K562 (cell line): ENCODE results near the gene WT1. TPM values are rescaled to one million over a fixed set of nuclear protein-coding genes. Genes with fewer than 3 reads are reported as not detected.

Experiments used
- ATAC-seq: fragments of 200-7000 bp; cut with Tn5 transposase; 3 replicates; pipeline ENCODE4 v1.9.1; 2020; ENCODE audit warnings: moderate library complexity
- BruUV-seq: library from RNA; stranded (reverse); fragments of 400-500 nt; replicated peaks from 2 replicates; lab custom pipeline; 2021; lab: Mats Ljungman, UMichigan
- CTCF ChIA-PET: fragments of 300-600 bp; formaldehyde crosslinking; extraction: SDS; loops from one replicate; lab custom pipeline; 2021; ENCODE audit warnings: low intra/inter-chr PET ratio; lab: Yijun Ruan, JAX
- POLR2A ChIA-PET: fragments of 300-600, 350-650 bp; sonication (Branson Sonifier 250); formaldehyde crosslinking; extraction: SDS; loops from one replicate; lab custom pipeline; 2021; ENCODE audit warnings: antibody characterized with exemption, inconsistent platforms; lab: Yijun Ruan, JAX
- DNase-seq, 4 experiments: peaks; one replicate each; pipeline versions ENCODE4 v3.0.0 to v3.0.0-alpha.2; 2011 to 2018; ENCODE audit warnings: low spot score in 3 of 4, mixed read lengths in 3 of 4; ENCODE audit errors: extremely low read depth in 1 of 4
- FAIRE-seq: peaks from 2 replicates; lab custom pipeline; 2011; peaks lifted over from hg19 to GRCh38; lab: Jason Lieb, UNC
- H2AFZ ChIP-seq: 2 replicates; pipeline ENCODE4 v1.6.0; 2011; ENCODE audit warnings: low read depth, low read length, control low read depth, inconsistent platforms
- H3K27ac ChIP-seq: fragments of 200-600 bp; 3 replicates; pipeline ENCODE4 v1.8.0; 2011; ENCODE audit warnings: low read depth, mild to moderate bottlenecking, control low read depth, inconsistent platforms, low read length, moderate library complexity, mixed read lengths; ENCODE audit errors: extremely low read depth
- H3K27me3 ChIP-seq, 2 experiments: fragments of 300-600 bp in 1 of 2; 2 replicates in 1 of 2; 3 replicates in 1 of 2; pipeline versions ENCODE4 v1.6.0 to v1.8.0; 2011; ENCODE audit warnings: inconsistent platforms in 2 of 2, low read length in 2 of 2, mild to moderate bottlenecking in 1 of 2, mixed read lengths in 1 of 2, moderate library complexity in 1 of 2; ENCODE audit not compliant: control insufficient read depth in 2 of 2, insufficient read depth in 2 of 2
- H3K36me3 ChIP-seq: fragments of 300-600 bp; 3 replicates; pipeline ENCODE4 v1.8.0; 2011; ENCODE audit warnings: mild to moderate bottlenecking, low read length, inconsistent platforms; ENCODE audit not compliant: control insufficient read depth, insufficient read depth
- H3K4me1 ChIP-seq, 2 experiments: fragments of 200-600 bp in 1 of 2; replicated peaks in 1 of 2; 2 replicates in 1 of 2; 3 replicates in 1 of 2; pipeline versions ENCODE4 v1.5.1 to v1.8.0; 2011; ENCODE audit warnings: inconsistent platforms in 2 of 2, low read length in 2 of 2, mild to moderate bottlenecking in 1 of 2, mixed read lengths in 1 of 2, moderate library complexity in 1 of 2; ENCODE audit not compliant: control insufficient read depth in 2 of 2, insufficient read depth in 2 of 2
- H3K4me2 ChIP-seq: 2 replicates; pipeline ENCODE4 v1.6.1; 2011; ENCODE audit warnings: low read length, control low read depth, inconsistent platforms, mixed read lengths; ENCODE audit not compliant: insufficient read depth
- H3K4me3 ChIP-seq: fragments of 200-600 bp; sonication (generic), shearing (Covaris generic); 2 replicates; pipeline ENCODE4 v1.5.1; 2016; ENCODE audit warnings: control low read depth, inconsistent platforms
- H3K79me2 ChIP-seq: fragments of 200-600 bp; 3 replicates; pipeline ENCODE4 v1.8.0; 2011; ENCODE audit warnings: low read length, inconsistent platforms; ENCODE audit not compliant: control insufficient read depth, insufficient read depth
- H3K9ac ChIP-seq, 2 experiments: 2 replicates each; pipeline versions ENCODE4 v1.6.0 to v1.6.1; 2011; ENCODE audit warnings: low read depth in 2 of 2, low read length in 2 of 2, control low read depth in 1 of 2, inconsistent platforms in 1 of 2, mild to moderate bottlenecking in 1 of 2, mixed read lengths in 1 of 2; ENCODE audit not compliant: insufficient read depth in 1 of 2
- H3K9me1 ChIP-seq: one replicate; pipeline ENCODE4 v1.6.0; 2011; ENCODE audit warnings: inconsistent platforms, mild to moderate bottlenecking, low read length, moderate library complexity; ENCODE audit not compliant: control insufficient read depth, insufficient read depth
- H3K9me3 ChIP-seq: replicated peaks from 2 replicates; pipeline ENCODE4 v1.5.1; 2011; ENCODE audit warnings: low read depth, low read length, inconsistent platforms; ENCODE audit not compliant: control insufficient read depth, insufficient read depth
- H4K20me1 ChIP-seq: replicated peaks from 2 replicates; pipeline ENCODE4 v1.6.1; 2011; ENCODE audit warnings: low read length, inconsistent platforms, mixed read lengths; ENCODE audit not compliant: control insufficient read depth, insufficient read depth
- KAT8 ChIP-seq: fragments of 450-650 bp; IDR thresholded peaks from 2 replicates; pipeline ENCODE4 v1.6.1; 2016; ENCODE audit warnings: low read depth, mild to moderate bottlenecking
- in situ Hi-C: fragments of 300-500 bp; cut with MboI; formaldehyde crosslinking; loops from 4 replicates; pipeline ENCODE4 v1.15.0; 2018; ENCODE audit warnings: inconsistent platforms, mixed read lengths
- intact Hi-C: fragments of 100-400 bp; cut with micrococcal nuclease; formaldehyde crosslinking; loops from 2 replicates; pipeline ENCODE4 v1.14.2; 2022
- polyA plus RNA-seq, 8 experiments: library from polyadenylated mRNA; depleted of rRNA in 4 of 8; stranded (reverse) in 5 of 8; unstranded in 3 of 8; fragments of >200 nt; fragmentation: Nextera tagmentation in 2 of 8; fragmentation: Illumina TruSeq in 1 of 8; extraction: Ambion mirVana in 2 of 8; extraction: Trizol in 1 of 8; gene quantifications; 2 replicates each; pipeline versions ENCODE4 v1.2.1 to v1.2.3, GENCODE V29; 2011 to 2014; ENCODE audit warnings: inconsistent platforms in 1 of 8, missing spikeins in 1 of 8
- total RNA-seq, 7 experiments: library from RNA; depleted of rRNA in 6 of 7; stranded (reverse); fragments of >200 nt in 6 of 7; fragmentation: Illumina TruSeq in 2 of 7; extraction: Trizol in 2 of 7; gene quantifications; 2 replicates each; pipeline versions ENCODE4 v1.2.1 to v1.2.3, GENCODE V29; 2011 to 2021; ENCODE audit warnings: low replicate concordance in 1 of 7
- TF ChIP-seq, protein P1 (sequence below): fragments of 450-650 bp; IDR thresholded peaks from 2 replicates; pipeline ENCODE4 v1.6.1; 2017; ENCODE audit warnings: mild to moderate bottlenecking, moderate library complexity
- TF ChIP-seq, protein P2 (sequence below): fragments of 450-650 bp; IDR thresholded peaks from 2 replicates; pipeline ENCODE4 v1.6.1; 2016; ENCODE audit warnings: mild to moderate bottlenecking, moderate library complexity
- TF ChIP-seq, protein P3 (sequence below): sonication (generic); formaldehyde crosslinking; IDR thresholded peaks from 2 replicates; pipeline ENCODE4 v1.8.0; 2022; ENCODE audit warnings: mild to moderate bottlenecking, missing genetic modification reagents

Gene WT1
- total and polyA plus RNA-seq, 9 of the 15 experiments (the other 6 are each of a cell fraction or from before 2014, with no cell fraction given) = 7.1 to 33.8 (median 19.4) TPM

DNA sequence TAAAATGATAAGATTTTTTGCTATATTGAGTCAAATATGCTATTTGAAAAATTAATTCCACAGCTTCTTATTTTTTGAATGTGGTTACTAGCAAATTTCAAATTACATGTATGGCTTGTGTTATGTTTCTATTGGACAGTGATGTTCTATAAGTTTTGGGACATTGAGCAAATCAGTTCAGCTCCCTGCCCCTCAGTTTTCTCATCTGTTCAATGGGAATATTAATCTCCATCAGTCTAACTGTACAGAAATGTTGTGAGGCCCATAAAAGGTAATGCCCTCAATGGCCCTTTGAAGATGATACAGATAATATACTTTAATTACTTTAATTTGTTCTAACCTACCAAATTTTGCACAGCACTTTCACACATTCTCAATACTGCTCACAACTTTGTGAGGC, 15.2 kb downstream of the WT1 start:
- Histone ChIP-seq H3K9ac (no peak overlapping the region; a peak in 1 of 4 replicates), H3K4me3 (no peak overlapping the region), H3K27me3 (no peaks in the 10 kb centered on the region), H3K36me3 (peaks cover 74% of the 10 kb centered on the region), H3K27ac (peak overlapping the region; percentile 91; the same call in 2 of the 3 replicates), H4K20me1 (no peaks in the 10 kb centered on the region), H2AFZ (no peak overlapping the region), H3K9me3 (no peaks in the 10 kb centered on the region), H3K9me1 (no peaks in the 10 kb centered on the region), H3K4me1 (peaks cover 24 to 48% of the 10 kb centered on the region in 2 experiments), H3K79me2 (peaks cover 60% of the 10 kb centered on the region), H3K4me2 (no peak overlapping the region)
- ChIA-PET CTCF (no interaction called here), POLR2A (interaction anchor here (1.0 to 2.5 kb wide), 3 partner anchors 11 to 474 kb away, joined by 3 to 15 read pairs (median 4); partner anchors contain the start of gene WT1)
- DNase-seq (no peak), FAIRE-seq (no peak), ATAC-seq (no peak)
- in situ Hi-C loops (no loop called here), intact Hi-C loops (loop anchor here (2.0 kb wide), 1 partner anchor 33 kb away; no protein-coding TSS in a partner anchor)
- BruUV-seq = no TSS peak
- TF ChIP-seq, protein P1, sequence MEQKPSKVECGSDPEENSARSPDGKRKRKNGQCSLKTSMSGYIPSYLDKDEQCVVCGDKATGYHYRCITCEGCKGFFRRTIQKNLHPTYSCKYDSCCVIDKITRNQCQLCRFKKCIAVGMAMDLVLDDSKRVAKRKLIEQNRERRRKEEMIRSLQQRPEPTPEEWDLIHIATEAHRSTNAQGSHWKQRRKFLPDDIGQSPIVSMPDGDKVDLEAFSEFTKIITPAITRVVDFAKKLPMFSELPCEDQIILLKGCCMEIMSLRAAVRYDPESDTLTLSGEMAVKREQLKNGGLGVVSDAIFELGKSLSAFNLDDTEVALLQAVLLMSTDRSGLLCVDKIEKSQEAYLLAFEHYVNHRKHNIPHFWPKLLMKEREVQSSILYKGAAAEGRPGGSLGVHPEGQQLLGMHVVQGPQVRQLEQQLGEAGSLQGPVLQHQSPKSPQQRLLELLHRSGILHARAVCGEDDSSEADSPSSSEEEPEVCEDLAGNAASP = no peak
- TF ChIP-seq, protein P2, sequence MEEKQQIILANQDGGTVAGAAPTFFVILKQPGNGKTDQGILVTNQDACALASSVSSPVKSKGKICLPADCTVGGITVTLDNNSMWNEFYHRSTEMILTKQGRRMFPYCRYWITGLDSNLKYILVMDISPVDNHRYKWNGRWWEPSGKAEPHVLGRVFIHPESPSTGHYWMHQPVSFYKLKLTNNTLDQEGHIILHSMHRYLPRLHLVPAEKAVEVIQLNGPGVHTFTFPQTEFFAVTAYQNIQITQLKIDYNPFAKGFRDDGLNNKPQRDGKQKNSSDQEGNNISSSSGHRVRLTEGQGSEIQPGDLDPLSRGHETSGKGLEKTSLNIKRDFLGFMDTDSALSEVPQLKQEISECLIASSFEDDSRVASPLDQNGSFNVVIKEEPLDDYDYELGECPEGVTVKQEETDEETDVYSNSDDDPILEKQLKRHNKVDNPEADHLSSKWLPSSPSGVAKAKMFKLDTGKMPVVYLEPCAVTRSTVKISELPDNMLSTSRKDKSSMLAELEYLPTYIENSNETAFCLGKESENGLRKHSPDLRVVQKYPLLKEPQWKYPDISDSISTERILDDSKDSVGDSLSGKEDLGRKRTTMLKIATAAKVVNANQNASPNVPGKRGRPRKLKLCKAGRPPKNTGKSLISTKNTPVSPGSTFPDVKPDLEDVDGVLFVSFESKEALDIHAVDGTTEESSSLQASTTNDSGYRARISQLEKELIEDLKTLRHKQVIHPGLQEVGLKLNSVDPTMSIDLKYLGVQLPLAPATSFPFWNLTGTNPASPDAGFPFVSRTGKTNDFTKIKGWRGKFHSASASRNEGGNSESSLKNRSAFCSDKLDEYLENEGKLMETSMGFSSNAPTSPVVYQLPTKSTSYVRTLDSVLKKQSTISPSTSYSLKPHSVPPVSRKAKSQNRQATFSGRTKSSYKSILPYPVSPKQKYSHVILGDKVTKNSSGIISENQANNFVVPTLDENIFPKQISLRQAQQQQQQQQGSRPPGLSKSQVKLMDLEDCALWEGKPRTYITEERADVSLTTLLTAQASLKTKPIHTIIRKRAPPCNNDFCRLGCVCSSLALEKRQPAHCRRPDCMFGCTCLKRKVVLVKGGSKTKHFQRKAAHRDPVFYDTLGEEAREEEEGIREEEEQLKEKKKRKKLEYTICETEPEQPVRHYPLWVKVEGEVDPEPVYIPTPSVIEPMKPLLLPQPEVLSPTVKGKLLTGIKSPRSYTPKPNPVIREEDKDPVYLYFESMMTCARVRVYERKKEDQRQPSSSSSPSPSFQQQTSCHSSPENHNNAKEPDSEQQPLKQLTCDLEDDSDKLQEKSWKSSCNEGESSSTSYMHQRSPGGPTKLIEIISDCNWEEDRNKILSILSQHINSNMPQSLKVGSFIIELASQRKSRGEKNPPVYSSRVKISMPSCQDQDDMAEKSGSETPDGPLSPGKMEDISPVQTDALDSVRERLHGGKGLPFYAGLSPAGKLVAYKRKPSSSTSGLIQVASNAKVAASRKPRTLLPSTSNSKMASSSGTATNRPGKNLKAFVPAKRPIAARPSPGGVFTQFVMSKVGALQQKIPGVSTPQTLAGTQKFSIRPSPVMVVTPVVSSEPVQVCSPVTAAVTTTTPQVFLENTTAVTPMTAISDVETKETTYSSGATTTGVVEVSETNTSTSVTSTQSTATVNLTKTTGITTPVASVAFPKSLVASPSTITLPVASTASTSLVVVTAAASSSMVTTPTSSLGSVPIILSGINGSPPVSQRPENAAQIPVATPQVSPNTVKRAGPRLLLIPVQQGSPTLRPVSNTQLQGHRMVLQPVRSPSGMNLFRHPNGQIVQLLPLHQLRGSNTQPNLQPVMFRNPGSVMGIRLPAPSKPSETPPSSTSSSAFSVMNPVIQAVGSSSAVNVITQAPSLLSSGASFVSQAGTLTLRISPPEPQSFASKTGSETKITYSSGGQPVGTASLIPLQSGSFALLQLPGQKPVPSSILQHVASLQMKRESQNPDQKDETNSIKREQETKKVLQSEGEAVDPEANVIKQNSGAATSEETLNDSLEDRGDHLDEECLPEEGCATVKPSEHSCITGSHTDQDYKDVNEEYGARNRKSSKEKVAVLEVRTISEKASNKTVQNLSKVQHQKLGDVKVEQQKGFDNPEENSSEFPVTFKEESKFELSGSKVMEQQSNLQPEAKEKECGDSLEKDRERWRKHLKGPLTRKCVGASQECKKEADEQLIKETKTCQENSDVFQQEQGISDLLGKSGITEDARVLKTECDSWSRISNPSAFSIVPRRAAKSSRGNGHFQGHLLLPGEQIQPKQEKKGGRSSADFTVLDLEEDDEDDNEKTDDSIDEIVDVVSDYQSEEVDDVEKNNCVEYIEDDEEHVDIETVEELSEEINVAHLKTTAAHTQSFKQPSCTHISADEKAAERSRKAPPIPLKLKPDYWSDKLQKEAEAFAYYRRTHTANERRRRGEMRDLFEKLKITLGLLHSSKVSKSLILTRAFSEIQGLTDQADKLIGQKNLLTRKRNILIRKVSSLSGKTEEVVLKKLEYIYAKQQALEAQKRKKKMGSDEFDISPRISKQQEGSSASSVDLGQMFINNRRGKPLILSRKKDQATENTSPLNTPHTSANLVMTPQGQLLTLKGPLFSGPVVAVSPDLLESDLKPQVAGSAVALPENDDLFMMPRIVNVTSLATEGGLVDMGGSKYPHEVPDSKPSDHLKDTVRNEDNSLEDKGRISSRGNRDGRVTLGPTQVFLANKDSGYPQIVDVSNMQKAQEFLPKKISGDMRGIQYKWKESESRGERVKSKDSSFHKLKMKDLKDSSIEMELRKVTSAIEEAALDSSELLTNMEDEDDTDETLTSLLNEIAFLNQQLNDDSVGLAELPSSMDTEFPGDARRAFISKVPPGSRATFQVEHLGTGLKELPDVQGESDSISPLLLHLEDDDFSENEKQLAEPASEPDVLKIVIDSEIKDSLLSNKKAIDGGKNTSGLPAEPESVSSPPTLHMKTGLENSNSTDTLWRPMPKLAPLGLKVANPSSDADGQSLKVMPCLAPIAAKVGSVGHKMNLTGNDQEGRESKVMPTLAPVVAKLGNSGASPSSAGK = no peak
- no peak for TF ChIP-seq KAT8
- TF ChIP-seq, protein P3, sequence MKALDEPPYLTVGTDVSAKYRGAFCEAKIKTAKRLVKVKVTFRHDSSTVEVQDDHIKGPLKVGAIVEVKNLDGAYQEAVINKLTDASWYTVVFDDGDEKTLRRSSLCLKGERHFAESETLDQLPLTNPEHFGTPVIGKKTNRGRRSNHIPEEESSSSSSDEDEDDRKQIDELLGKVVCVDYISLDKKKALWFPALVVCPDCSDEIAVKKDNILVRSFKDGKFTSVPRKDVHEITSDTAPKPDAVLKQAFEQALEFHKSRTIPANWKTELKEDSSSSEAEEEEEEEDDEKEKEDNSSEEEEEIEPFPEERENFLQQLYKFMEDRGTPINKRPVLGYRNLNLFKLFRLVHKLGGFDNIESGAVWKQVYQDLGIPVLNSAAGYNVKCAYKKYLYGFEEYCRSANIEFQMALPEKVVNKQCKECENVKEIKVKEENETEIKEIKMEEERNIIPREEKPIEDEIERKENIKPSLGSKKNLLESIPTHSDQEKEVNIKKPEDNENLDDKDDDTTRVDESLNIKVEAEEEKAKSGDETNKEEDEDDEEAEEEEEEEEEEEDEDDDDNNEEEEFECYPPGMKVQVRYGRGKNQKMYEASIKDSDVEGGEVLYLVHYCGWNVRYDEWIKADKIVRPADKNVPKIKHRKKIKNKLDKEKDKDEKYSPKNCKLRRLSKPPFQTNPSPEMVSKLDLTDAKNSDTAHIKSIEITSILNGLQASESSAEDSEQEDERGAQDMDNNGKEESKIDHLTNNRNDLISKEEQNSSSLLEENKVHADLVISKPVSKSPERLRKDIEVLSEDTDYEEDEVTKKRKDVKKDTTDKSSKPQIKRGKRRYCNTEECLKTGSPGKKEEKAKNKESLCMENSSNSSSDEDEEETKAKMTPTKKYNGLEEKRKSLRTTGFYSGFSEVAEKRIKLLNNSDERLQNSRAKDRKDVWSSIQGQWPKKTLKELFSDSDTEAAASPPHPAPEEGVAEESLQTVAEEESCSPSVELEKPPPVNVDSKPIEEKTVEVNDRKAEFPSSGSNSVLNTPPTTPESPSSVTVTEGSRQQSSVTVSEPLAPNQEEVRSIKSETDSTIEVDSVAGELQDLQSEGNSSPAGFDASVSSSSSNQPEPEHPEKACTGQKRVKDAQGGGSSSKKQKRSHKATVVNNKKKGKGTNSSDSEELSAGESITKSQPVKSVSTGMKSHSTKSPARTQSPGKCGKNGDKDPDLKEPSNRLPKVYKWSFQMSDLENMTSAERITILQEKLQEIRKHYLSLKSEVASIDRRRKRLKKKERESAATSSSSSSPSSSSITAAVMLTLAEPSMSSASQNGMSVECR = no peak
